HG03342 (cell line): ENCODE results near the gene ADAMTS2.
"Not testable (repeated sequence)": the region's sequence is repeated elsewhere in the genome, so short reads cannot be mapped to it uniquely, and the experiment has no call there.

Source experiments
- ATAC-seq: cut with Tn5 transposase; IDR thresholded peaks from one replicate; pipeline ENCODE4 v1.9.1; 2021; ENCODE audit warnings: mild to moderate bottlenecking, moderate library complexity; ENCODE audit not compliant: unreplicated experiment

ADAMTS2 gene

DNA sequence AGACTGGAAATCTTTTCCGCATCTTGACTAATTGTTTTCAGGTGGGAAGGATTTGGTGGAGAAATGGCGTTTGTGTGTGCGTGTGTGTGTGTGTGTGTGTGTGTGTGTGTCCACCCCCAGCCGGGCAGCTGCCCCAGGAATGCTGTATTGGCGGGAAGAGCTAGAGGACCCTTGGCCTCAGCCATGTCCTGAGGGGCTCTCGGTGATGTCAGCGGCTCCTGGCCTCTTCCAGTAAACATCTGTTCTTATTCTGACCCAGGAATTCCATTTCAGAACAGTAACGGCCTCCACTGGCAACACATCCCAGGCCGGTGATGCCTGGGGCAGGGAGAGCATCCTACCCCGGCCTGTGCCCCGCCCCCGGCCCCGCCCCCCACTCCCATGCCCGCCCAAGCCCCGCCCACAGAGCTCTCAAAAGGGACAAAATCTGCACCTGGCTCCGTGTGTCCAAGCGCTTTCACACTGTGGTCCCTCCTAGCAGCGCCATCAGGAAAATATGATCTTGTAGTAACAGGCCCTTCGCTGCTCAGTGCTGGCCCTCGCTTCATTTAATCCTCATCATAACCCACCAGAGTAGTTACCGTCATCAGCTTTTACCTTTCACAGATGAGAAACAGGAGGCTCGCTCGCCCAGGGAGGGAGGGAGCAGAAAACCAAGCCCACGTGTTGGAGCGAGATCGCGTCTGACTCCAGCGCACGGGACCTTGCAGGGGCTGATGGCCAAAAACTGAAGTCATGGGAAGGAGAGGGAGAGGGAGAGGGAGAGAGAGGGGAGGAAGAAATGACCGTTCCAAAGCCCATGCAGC is 18.9 kb downstream of the ADAMTS2 start:
- ATAC-seq, result no peak

DNA sequence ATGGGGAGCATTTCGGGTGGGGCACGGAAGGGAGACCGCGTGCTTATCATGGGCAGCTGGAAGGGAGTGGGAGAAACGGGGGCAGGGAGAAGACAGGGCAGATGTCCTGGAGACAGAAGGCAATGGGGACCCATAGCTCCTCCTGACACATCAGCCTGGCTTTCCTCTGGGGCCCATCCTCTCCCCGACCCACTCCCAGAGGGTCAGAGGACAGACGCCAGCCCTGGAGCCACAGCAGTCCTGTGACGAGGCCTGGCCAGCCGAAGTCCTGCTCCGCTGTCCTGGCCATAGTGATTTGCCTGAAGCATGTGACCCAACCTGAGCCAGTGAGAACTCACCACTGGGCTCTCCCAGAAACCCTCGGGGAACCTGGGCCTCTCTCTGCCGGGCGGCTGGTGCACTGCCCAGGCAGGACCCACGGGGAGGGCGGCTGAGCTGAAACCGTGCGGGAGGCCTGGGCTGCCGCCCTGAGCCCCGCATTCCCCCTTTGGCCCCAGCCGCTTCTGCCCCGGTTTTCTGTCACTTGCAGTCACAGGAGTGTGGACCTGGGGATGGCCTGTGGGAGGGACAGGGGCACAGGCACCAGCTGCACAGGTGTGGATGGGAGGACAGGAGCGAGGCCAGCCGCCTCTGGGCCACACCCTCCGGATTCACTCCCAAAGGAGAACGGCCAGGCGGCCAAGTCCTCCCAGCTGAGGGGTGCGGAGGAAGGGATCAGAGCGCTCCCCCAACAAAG is 19.8 kb downstream of the ADAMTS2 start:
- no peak for ATAC-seq

- ATAC-seq, result no peak
Measured at GRCh38 chr5:179324760-179325295, 20.4 kb downstream of the ADAMTS2 start.

DNA sequence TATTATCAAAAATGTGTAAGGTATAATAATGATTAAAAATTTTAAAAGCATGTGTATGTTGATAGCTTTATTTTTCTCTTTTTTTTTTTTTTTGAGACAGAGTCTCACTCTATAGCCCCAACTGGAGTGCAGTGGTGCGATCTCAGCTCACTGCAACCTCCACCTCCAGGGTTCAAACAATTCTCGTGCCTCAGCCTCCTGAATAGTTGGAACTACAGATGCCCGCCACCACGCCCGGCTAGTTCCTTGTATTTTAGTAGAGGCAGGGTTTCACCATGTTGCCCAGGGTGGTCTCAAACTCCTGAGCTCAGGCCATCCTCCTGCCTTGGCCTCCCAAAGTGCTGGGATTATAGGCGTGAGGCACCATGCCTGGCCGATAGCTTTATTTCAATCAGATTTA is 20.9 kb downstream of the ADAMTS2 start:
- not testable (repeated sequence) for ATAC-seq

GRCh38 chr5:179323026-179323870 is 22.0 kb downstream of the ADAMTS2 start:
- no peak for ATAC-seq

GRCh38 chr5:179322071-179323025 is 22.9 kb downstream of the ADAMTS2 start:
- no peak for ATAC-seq

DNA sequence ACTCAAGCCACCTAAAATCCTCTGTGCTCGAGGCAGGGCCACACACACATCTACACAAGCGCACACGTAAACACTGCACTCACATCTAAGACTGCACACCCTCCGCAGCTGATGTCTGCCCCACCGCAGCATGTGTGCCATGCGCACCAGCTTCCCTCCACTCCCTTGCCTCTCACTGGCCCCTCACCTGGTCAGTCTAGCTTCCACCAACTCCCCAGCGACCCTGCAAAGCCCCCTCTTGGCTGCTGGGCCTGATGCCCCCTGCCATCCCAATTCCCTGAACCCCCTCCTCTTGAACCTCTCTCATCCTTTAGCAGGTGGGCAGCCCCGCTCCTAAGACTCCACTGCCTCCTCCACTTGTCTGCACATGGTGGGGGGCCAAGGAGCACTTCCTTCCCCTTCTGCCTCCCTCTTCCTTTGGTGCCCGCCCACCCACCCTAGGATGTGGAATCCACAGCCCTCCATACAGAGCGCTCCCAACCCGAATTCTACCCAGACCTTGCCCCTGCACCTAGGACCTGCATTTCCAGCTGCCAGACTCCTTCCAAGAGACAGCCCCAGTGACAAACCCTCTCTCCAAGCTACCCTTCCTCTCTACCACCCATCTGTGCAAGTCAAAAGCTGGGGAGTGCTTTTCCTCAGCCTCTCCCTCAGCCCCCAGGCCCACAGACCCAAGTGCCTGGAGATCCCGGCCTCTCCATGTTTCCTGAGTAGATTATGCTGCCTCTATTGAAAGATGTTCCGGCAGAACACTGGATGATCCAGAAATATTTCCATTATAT is 23.9 kb downstream of the ADAMTS2 start:
- ATAC-seq, result no peak

- ATAC-seq, result no peak
Measured at GRCh38 chr5:179319741-179320281, 25.4 kb downstream of the ADAMTS2 start.

- ATAC-seq, result no peak
Measured at GRCh38 chr5:179319123-179319522, 26.1 kb downstream of the ADAMTS2 start.

DNA sequence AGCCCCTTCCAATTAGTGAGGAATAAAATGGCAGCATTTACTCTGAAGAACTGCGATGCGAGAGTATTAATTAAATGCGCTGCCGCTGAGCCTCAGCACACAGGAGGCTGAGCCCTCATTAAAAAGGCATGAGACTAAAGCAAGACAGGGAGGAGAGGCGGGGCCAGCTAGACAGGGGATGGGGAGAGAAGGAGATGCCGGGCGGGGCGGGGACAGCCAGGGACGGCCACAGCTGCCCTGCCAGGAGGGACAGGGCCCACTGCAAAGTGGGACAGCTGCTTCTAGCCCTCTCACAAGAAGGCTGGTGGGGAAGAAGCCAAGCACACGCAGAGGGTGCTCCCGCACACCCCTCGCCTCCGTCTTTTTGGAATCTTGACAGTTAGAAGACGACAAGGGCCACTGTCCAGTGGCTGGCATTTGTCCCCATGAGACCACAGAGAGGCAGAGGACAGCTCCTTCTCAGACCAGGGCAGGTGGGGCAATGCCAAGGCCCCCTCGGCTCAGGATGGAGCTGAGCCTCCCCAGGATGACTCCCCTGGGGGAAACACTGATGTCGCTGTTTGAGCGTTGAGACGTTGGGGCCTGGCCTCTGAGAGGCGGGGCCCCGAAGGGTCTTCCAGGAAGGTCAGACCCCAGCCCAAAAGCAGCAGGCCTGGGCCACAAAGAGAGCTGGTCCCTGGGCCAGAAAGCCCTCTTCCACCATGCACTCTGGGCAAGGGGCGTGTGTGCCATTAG is 26.9 kb downstream of the ADAMTS2 start:
- no peak for ATAC-seq

DNA sequence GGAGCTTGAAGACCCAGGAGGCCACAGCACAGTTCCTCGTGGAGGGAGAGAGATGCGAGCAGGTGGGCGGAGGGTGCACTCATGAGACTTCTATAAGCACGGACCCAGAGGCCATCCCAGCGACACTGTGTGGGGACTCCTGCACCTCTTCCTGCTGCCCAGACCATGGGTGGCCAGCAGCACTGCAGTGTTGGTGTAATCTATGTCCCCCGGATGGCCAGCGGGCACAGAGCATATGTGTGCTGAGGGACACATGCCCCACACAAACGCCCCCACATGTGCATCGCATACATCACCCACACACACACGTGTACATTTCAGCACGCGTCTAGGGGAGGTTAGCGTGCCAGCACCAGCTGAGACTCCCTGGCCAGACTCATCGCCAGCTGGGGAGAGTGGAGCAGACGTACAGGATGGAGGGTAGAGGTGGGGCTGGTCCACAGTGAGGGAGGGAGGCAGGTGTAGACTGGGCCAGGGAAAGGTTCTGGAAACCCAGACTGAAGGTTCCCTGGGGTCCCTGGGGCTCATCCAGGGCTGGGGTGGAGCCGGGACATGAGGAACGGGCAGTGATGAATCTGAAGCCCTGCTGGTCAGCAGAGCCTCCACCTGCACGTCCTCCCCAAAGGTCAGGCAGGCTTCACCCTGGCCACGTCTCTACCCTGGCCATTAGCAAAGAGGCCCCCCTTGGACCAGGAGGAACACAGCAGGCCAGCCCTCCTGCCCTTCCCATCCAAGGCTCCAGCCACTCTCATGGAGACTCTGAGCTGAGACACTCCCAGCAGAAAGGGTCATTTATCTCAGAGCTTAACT is 27.6 kb downstream of the ADAMTS2 start:
- ATAC-seq, result no peak

GRCh38 chr5:179316982-179317381 is 28.3 kb downstream of the ADAMTS2 start:
- no peak for ATAC-seq

DNA sequence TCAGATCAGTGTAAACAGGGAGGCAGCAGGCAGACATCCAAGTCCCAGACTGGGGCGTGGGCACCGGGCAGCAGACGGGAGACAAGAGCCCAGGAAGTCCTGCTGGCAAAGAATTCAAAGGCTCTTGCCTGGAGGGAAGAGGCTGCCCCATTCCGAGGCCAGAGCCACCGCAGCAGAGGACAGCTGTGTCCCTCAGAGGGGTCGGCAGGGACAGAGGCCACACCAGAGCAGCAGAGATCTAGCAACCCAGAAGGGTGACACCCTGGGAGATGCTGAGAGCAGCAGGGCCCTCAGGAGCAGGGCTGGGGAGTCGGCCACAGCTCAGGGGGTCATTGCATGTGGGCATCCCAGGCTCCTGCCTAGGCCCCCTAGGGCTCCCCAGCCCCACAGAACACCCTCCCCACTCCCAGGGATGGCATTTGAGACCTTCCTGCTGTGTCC is 29.1 kb downstream of the ADAMTS2 start:
- no peak for ATAC-seq

- no peak for ATAC-seq
Measured at GRCh38 chr5:179315356-179315890, 29.8 kb downstream of the ADAMTS2 start.

DNA sequence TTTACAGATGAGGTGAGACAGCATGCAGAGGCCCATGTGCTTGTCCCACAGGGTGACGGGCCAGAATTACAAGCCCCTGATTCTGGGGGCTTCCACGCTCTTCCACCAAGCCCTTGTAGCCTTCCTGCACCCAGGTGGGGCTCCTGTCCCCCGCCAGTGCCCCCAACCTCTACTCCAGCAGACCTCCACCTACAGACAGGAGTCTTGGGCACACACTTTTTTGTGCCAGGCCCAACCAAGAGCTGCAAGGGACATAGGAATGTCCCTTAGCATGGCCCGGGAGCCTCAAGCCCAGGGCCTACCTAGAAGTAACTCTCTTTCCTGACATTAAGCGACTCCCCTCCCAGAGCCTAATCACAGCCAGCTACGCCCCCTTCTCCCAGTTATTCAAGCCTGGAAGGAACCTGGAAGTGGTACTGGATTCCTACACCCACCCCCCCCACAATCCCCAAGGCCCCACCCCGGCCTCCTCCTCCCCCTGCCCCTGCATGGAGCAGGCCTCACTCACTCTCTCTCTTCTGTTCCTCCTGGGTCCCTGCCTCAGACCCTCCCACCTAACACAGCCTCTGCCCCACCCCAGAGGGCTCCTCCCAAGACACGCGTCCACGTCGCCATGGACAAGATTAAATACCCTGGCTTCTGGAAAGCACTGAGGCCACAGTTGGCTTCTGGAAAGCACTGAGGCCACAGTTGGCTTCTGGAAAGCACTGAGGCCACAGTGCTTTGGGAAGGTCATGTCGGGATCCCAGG is 30.5 kb downstream of the ADAMTS2 start:
- no peak for ATAC-seq

DNA sequence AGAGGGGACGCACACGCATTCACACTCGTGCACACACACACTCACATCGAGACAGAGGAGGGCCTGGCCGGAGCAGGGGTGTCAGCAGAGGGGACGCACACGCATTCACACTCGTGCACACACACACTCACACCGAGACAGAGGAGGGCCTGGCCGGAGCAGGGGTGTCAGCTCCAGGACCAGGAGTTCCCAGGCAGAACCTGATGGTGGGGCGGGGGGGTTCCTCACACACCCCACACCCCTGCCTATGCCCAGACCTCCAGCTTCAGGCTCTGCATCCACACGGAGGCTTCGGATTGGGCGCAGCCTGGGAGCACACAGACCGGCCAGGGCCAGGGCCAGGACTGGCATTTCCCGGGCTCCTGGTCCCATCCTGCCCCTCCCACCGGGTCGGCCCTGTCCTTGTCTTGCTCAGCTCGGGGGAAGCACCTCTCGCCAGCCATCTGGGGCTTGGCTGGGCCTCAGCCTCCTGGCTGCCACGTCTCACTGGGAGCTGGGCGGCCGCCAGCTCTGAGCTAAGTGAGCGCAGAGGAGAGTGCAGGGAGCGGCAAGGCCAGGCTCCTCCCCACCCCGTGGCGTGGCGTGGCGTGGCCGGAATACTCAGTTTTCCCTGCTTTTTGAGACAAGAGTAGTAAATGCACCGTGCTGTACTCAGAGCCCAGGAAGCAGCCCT is 31.3 kb downstream of the ADAMTS2 start:
- ATAC-seq, result no peak
